Ishikawa (cell line): Measurements from ENCODE around the gene COL18A1.

ENCODE experiments used
- CEBPB ChIP-seq: IDR thresholded peaks from 2 replicates; pipeline ENCODE4 v1.6.1; 2012
- CREB1 ChIP-seq: IDR thresholded peaks from 2 replicates; pipeline ENCODE4 v1.6.1; 2012; ENCODE audit warnings: low read depth
- EGR1 ChIP-seq: IDR thresholded peaks from 2 replicates; pipeline ENCODE4 v1.6.1; 2012
- EP300 ChIP-seq: IDR thresholded peaks from 2 replicates; pipeline ENCODE4 v1.6.1; 2012; ENCODE audit warnings: borderline replicate concordance
- FOXM1 ChIP-seq: IDR thresholded peaks from 2 replicates; pipeline ENCODE4 v1.6.1; 2012; ENCODE audit warnings: low read depth, borderline replicate concordance
- MAX ChIP-seq: IDR thresholded peaks from 2 replicates; pipeline ENCODE4 v1.6.1; 2012
- NFIC ChIP-seq: IDR thresholded peaks from 2 replicates; pipeline ENCODE4 v1.6.1; 2012
- RAD21 ChIP-seq: IDR thresholded peaks from 2 replicates; pipeline ENCODE4 v1.6.1; 2012; ENCODE audit warnings: low read depth
- REST ChIP-seq: IDR thresholded peaks from 2 replicates; pipeline ENCODE4 v1.6.1; 2012; ENCODE audit warnings: low read depth, mild to moderate bottlenecking
- TAF1 ChIP-seq: IDR thresholded peaks from 2 replicates; pipeline ENCODE4 v1.6.1; 2012; ENCODE audit warnings: low read depth, mild to moderate bottlenecking
- TCF12 ChIP-seq: IDR thresholded peaks from 2 replicates; pipeline ENCODE4 v1.6.1; 2012; ENCODE audit warnings: low read depth
- TEAD4 ChIP-seq: IDR thresholded peaks from 2 replicates; pipeline ENCODE4 v1.6.1; 2012
- USF1 ChIP-seq: IDR thresholded peaks from 2 replicates; pipeline ENCODE4 v1.6.1; 2012
- ZBTB7A ChIP-seq: IDR thresholded peaks from 2 replicates; pipeline ENCODE4 v1.6.1; 2012; ENCODE audit warnings: low read depth

The COL18A1 gene

GRCh38 chr21:45498646-45499000 lies 93.7 kb downstream of the COL18A1 start:
- TF ChIP-seq RAD21 (no peak), TAF1 (no peak), REST (no peak), ZBTB7A (no peak), EP300 (no peak), MAX (no peak), FOXM1 (no peak), NFIC (no peak), CREB1 (no peak), TCF12 (no peak), EGR1 (no peak), CEBPB (no peak), TEAD4 (no peak)

GRCh38 chr21:45499201-45499750 lies 94.3 kb downstream of the COL18A1 start:
- no peak for TF ChIP-seq MAX

- no peak for TF ChIP-seq NFIC
- TF ChIP-seq CREB1, result no peak
- no peak for TF ChIP-seq FOXM1
- no peak for TF ChIP-seq REST
- TF ChIP-seq ZBTB7A, result no peak
- no peak for TF ChIP-seq EP300
- no peak for TF ChIP-seq USF1
- TF ChIP-seq CEBPB, result no peak
- no peak for TF ChIP-seq RAD21
Measured at GRCh38 chr21:45499970-45500577, 95.1 kb downstream of the COL18A1 start.

- TF ChIP-seq TCF12 (no peak), REST (no peak)
Measured at GRCh38 chr21:45502006-45502345, 97.0 kb downstream of the COL18A1 start.

GRCh38 chr21:45502600-45502999 lies 97.6 kb downstream of the COL18A1 start:
- TF ChIP-seq REST (no peak), TAF1 (no peak)
